Lung (tissue), 12 donors: ENCODE data around the gene PDE8A. TPM values are rescaled to one million over a fixed set of nuclear protein-coding genes. Genes with fewer than 3 reads are reported as not detected.

ENCODE experiments used
- ATAC-seq: fragments of 200-7000 bp; cut with Tn5 transposase; one replicate; pipeline ENCODE4 v1.9.1; 2020; ENCODE audit warnings: moderate number of reproducible peaks; ENCODE audit not compliant: insufficient read depth, low FRiP score
- DNase-seq, 3 donors: peaks; one replicate each; pipeline ENCODE4 v3.0.0-alpha.2; 2013 to 2017
- H3K27ac ChIP-seq, 2 donors: one replicate each; pipeline ENCODE4 v1.5.1; 2013; ENCODE audit warnings: mild to moderate bottlenecking in 2 of 2, moderate library complexity in 2 of 2, control low read depth in 1 of 2, inconsistent platforms in 1 of 2, low read depth in 1 of 2, low read length in 1 of 2
- H3K27me3 ChIP-seq, 3 donors: one replicate each; pipeline ENCODE4 v1.5.1; 2013; ENCODE audit warnings: low read length in 2 of 3; ENCODE audit not compliant: control insufficient read depth in 3 of 3, insufficient read depth in 3 of 3
- H3K36me3 ChIP-seq, 4 donors: one replicate each; pipeline ENCODE4 v1.5.1; 2013; ENCODE audit warnings: low read length in 4 of 4, mild to moderate bottlenecking in 1 of 4, moderate library complexity in 1 of 4; ENCODE audit not compliant: control insufficient read depth in 4 of 4, insufficient read depth in 4 of 4
- H3K4me1 ChIP-seq, 5 donors: one replicate each; pipeline ENCODE4 v1.5.1; 2013; ENCODE audit warnings: low read length in 5 of 5, mild to moderate bottlenecking in 2 of 5, moderate library complexity in 1 of 5; ENCODE audit not compliant: control insufficient read depth in 5 of 5, insufficient read depth in 5 of 5
- H3K4me3 ChIP-seq: one replicate; pipeline ENCODE4 v1.5.1; 2013; ENCODE audit warnings: mild to moderate bottlenecking, control low read depth, moderate library complexity
- H3K9ac ChIP-seq, 2 donors: one replicate each; pipeline ENCODE4 v1.5.1; 2013; ENCODE audit warnings: low read length in 2 of 2, control low read depth in 1 of 2; ENCODE audit not compliant: insufficient read depth in 1 of 2
- H3K9me3 ChIP-seq, 4 donors: one replicate each; pipeline ENCODE4 v1.5.1; 2013; ENCODE audit warnings: low read length in 3 of 4, mild to moderate bottlenecking in 1 of 4, moderate library complexity in 1 of 4; ENCODE audit not compliant: control insufficient read depth in 4 of 4, insufficient read depth in 3 of 4
- WGBS, 2 donors: extraction: QIAGEN DNeasy Blood & Tissue Kit; methylation state at CpG; one replicate each; pipeline ENCODE4 v1.1.7; 2013; 5-methylcytosine and 5-hydroxymethylcytosine counted together
- polyA plus RNA-seq, 2 donors: library from polyadenylated mRNA; stranded (reverse); fragments of 200-250 nt; gene quantifications; one replicate each; pipeline ENCODE4 v1.2.1, GENCODE V29; 2013
- total RNA-seq, 2 donors: library from RNA; depleted of rRNA in 1 of 2; stranded (reverse); fragments of >200 nt in 1 of 2; gene quantifications; one replicate each; pipeline ENCODE4 v1.2.1, GENCODE V29; 2014 to 2021
- TF ChIP-seq, protein P1 (sequence below): IDR thresholded peaks from 2 replicates; pipeline ENCODE4 v1.5.1; 2012; ENCODE audit warnings: mild to moderate bottlenecking; ENCODE audit errors: control extremely low read depth, extremely low read depth
- donor health status: control.
- donor health status: control.
- donor health status: Bipolar disorder and iron deficiency.
- donor health status: healthy.
- donor health status: DM: yes; HTN: yes; CAD: no.

Gene PDE8A
- total and polyA plus RNA-seq, 4 donors, result 13.7 to 87.7 (median 33.5) TPM

DNA sequence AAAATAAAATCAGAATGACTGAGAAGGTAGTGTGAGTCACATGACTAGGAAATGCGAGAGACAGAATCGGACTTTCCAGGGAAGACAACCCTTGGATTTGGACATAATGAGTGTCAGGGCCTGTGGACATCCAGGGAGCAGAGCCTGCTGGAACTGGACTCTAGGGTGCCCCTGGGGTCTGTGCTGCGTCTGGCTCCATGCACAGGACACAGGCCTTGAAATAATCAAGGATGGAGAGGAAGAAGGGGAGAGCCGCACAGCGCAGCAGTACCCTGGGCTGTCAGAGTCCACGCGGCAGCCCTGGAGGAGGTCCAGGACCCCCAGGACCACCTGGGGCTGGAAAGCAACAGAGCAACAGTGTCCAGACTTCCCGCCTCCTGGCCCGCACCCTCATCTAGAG lies 173.7 kb downstream of the PDE8A start:
- no peak overlapping the region for H3K4me3 ChIP-seq
- TF ChIP-seq, protein P1, sequence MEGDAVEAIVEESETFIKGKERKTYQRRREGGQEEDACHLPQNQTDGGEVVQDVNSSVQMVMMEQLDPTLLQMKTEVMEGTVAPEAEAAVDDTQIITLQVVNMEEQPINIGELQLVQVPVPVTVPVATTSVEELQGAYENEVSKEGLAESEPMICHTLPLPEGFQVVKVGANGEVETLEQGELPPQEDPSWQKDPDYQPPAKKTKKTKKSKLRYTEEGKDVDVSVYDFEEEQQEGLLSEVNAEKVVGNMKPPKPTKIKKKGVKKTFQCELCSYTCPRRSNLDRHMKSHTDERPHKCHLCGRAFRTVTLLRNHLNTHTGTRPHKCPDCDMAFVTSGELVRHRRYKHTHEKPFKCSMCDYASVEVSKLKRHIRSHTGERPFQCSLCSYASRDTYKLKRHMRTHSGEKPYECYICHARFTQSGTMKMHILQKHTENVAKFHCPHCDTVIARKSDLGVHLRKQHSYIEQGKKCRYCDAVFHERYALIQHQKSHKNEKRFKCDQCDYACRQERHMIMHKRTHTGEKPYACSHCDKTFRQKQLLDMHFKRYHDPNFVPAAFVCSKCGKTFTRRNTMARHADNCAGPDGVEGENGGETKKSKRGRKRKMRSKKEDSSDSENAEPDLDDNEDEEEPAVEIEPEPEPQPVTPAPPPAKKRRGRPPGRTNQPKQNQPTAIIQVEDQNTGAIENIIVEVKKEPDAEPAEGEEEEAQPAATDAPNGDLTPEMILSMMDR, result no peak
- H3K27me3 ChIP-seq, result no peaks in the 10 kb centered on the region
- H3K36me3 ChIP-seq, result no peaks in the 10 kb centered on the region
- WGBS, 2 donors, result 76 to 79% methylated on average over 9 of the region's 9 CpGs
- H3K27ac ChIP-seq, result no peak overlapping the region
- DNase-seq, result no peak
- no peak for ATAC-seq
- no peak overlapping the region for H3K9ac ChIP-seq
- no peaks in the 10 kb centered on the region for H3K4me1 ChIP-seq
- H3K9me3 ChIP-seq, result no peaks in the 10 kb centered on the region

DNA sequence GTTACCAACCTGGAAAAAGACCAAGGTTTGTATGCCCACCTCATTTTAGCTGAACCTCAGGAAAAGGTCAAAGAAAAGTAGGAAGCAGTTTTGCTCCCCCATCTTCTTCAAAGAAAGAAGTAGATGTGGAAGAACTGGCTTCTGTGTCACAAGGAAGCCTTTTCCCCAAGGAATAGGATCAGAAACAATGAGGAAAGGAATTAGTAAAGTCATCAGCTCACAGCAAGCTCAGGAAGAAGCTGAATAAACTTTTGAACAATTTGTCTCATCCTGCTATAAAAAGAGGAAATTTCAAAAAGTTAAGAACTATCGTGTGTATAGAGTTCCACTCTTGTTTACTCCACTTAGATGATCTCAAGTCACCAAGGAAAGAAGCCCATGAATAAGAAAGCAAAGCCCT lies 174.2 kb downstream of the PDE8A start:
- no peak for ATAC-seq

GRCh38 chr15:85157344-85157743 lies 175.7 kb downstream of the PDE8A start:
- no peak for ATAC-seq

More for the DNA sequence above, 174.2 kb downstream of the PDE8A start:
- no peaks in the 10 kb centered on the region for H3K27me3 ChIP-seq
- H3K9me3 ChIP-seq, result no peaks in the 10 kb centered on the region
- H3K27ac ChIP-seq, result no peak overlapping the region
- no peak overlapping the region for H3K4me3 ChIP-seq
- H3K4me1 ChIP-seq, result no peaks in the 10 kb centered on the region
- TF ChIP-seq, protein P1, result no peak
- WGBS, 2 donors, result 47 to 76% methylated on average over 1 of the region's 1 CpG
- H3K9ac ChIP-seq, result no peak overlapping the region
- DNase-seq, result no peak
- no peaks in the 10 kb centered on the region for H3K36me3 ChIP-seq

More at GRCh38 chr15:85157344-85157743, 175.7 kb downstream of the PDE8A start:
- Histone ChIP-seq H3K9ac (no peak overlapping the region), H3K4me3 (no peak overlapping the region), H3K27me3 (no peaks in the 10 kb centered on the region), H3K4me1 (no peaks in the 10 kb centered on the region), H3K27ac (no peak overlapping the region), H3K9me3 (peaks cover 0 to 5% (median under 1%) of the 10 kb centered on the region in 4 donors), H3K36me3 (no peaks in the 10 kb centered on the region)
- TF ChIP-seq, protein P1, result no peak
- DNase-seq, result no peak
